Body of pancreas (tissue), 4 donors: ENCODE results near the gene DRC7.

ENCODE experiments used
- CTCF ChIP-seq, 7 experiments: fragments of 450-650 bp in 4 of 7; fragments of 200-600 bp in 3 of 7; sonication (generic) in 3 of 7; IDR thresholded peaks; one replicate each; pipeline ENCODE4 v1.5.1; 2016 to 2019; ENCODE audit warnings: antibody characterized with exemption in 7 of 7
- POLR2A ChIP-seq, 3 donors: fragments of 450-650 bp; IDR thresholded peaks; one replicate each; pipeline ENCODE4 v1.6.1; 2016; ENCODE audit warnings: antibody characterized with exemption in 3 of 3, mild to moderate bottlenecking in 2 of 3

DNA sequence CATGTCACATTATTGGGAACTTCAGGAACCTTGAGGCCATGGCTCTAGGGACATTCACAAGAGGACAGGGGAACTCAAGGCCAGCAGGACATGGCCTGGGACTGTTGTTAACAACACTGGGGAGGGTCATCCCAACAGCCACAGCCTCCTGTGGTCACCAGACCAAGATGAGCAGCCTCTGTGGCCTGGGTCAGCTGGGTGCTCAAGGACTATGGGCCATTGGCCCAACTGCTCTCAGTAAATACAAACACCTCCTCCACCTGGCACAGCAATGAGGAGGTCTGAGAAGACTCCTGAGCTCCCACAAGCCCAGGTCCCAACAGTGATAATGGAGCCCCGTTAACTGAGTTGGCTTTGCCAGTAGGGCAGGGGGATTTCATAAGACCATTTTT, 86.7 kb downstream of the DRC7 start:
- TF ChIP-seq CTCF (IDR thresholded peaks at IDR 0.05) (no peak), POLR2A (IDR thresholded peaks at IDR 0.05) (no peak)
